IPS-NIHi7 (cell line): Measurements from ENCODE around the gene PPP1R9A.

Experiments used
- DNase-seq: peaks from one replicate; pipeline ENCODE4 v3.0.0; 2012; ENCODE audit warnings: mixed read lengths; ENCODE audit errors: extremely low spot score

Gene PPP1R9A

DNA sequence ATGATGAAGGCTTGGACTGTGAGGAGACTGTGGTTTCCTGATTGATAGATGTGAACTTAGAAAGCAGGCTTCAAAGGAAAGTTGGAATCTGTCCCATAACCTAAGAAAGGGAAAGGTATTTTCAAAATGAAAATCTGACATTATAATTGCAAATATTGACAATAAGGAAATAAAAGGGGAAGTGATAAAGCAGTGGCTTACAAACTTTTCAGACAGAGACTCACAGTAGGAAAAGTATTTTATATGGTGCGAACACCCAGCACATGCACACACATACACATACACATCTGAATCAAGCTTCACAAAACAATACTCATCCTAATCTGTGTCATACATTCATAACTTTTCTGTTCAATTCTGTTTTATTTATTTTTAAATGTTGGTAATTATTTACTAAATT, 412.2 kb downstream of the PPP1R9A start:
- no peak for DNase-seq

DNA sequence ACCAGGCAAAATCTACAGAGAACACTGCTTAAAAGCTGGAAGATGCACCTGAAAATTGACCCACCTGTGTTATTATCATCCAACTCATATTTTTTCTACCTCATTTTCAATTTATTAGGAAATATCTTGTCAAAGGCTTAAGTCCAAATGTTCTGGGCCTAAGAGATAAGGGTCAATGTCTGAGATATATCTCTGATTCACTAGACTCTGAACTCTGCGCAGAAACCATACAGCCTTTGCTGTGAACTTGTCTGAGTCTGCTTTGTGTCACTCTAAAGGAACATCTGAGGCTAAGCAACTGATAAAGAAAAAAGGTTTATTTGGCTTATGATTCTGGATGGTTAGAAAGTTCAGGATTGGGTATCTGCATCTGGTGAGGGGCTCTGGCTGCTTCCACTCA, 413.3 kb downstream of the PPP1R9A start:
- no peak for DNase-seq

- DNase-seq: no peak
These were observed 414.3 kb downstream of the PPP1R9A start for GRCh38 chr7:95321720-95322119.

- no peak for DNase-seq
These were observed 415.0 kb downstream of the PPP1R9A start for GRCh38 chr7:95322396-95322795.

GRCh38 chr7:95322854-95323253, 415.5 kb downstream of the PPP1R9A start:
- DNase-seq: no peak

DNA sequence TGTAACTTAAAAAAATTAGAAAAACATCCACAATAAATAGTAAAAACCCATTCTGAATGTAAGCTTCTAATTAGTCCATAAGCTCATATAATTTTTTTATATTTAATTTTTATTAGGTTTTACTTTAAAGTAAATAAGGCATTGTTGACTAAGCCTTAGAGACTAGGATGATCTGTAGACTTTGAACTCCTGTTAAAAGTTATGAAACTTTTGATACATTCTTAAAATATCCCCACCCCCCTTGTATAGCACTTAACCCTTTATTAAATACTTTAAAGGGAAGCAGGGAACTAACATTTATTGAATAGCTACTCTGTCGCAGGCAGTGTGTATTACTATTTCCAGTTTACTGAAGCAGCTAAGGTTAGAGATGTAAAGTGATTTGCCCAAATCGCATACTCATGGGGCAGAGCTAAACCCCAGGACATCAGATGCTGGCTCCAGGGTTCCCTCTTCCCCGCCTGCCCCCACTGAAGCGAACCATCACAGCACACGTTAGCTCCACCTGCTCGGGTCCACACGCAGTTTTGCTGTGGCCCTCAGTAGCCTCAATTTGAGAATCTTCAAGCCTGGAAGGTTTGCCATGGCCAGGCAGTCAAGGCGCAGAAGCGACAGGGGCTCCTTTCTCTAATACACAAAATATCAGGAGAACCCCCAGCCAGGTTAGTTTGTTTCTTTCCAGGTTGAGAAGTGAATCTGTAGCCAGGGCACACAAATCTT, 416.2 kb downstream of the PPP1R9A start:
- DNase-seq: no peak

DNA sequence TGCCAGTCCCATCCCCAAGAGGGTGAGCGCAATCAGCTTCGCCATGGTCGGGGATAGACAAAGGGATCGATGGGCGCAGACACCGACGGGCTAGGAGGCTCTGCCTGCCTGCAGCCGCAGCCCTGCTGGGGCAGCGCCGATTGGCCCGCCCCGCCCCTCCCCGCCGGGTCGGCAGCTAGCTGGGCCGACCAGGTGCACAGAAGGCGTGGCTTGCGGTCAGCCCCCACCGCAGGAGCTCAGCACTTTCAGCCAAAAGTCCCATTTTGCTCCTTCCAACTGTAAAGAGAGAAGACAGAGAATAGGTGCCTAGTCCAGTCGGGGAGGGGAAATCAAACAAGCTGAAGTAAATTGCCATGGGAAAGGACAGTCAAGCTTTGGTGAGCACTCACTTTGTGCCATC, 417.0 kb downstream of the PPP1R9A start, which contains the start of gene PON1:
TSS of gene PON1 (minus strand) at position 102 of the 400 bp plus-strand sequence. CDS start at position 45, 57 bp downstream.
- peak; percentile 88 for DNase-seq

DNA sequence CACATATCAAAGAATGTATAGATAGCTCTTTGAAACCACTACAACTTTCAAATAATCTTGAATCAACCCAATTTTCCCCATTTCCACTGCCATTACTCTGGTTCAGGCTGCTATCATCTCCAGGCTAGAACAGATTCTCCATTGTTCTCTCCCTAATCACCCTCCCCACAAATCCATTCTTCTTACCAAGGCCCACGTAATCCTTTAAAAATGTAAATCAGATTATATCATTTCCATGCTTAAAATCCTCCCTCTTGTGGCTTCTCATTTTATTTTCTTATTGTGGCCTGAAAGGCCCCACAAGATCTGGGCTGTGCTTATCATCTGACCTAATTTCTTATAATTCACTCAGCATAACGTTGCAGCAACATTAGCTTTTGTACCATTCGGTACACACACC, 420.0 kb downstream of the PPP1R9A start:
- no peak for DNase-seq

DNA sequence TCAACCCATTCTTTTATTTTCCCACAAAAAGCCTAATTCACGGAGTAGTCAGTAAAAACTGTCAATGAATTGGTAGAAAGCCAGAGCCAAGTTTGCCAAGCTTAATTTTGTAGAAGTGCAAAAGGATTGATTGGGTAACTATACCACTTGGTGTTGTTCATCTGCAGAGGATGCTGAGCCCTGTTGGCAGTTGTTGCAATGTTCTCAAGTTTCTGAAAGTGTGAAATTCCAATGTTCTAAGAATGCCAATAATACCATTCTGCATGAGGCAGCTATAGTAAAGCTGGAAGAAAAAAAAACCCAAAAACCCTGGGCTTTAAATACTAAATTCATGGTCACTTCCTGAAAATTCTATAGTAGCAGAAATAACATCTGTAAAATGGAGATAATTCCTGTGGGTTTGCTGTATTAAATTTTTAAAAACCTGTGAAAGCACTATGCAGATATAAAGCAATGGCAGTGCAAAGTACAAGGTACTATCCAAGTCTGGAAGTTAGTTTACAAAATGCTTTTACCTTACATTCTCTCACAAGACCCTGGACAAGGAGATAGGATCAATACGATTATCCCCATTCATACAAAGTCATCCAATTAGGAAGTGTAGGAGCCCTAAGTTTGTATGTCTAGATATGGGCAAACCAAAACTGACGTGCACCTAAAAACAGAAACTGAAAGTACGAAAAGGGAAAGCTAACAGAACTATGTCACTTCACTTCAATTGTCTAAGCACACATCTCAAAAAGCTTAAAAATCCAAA, 423.0 kb downstream of the PPP1R9A start:
- DNase-seq: no peak

DNA sequence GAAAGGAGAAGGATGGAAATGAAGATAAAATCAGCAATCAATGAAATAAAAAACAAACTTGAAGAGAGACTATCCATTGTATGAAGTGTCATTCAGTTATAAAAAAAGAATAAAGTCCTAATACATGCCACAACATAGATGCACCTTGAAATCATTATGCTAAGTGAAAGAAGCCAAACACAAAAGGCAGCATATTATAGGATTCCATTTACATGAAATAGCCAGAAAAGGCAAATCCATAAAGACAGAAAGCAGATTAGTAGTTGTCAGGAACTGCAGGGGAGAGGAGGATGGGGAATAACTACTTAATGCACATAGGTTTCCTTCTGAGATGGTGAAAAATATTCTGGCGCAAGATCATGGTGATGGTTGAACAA, 423.6 kb downstream of the PPP1R9A start:
- no peak for DNase-seq

DNA sequence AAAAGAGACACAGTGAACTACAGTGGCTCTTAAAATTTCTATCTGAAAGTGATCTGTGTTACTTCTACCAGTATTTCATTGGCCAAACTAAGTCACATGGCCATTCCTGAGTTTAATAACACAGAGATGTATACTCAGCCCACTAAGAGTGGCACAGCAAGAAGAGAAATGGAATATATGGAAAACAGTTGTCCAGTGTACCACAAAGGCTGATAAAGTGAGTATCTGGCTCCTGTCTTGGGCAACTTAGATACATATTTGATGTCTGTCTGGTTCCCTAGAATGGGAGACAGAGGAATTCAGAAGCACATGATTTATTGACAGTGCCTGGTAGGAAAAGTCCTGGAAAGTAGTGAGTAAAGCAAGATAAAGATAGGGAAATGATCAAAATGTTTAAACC, 427.1 kb downstream of the PPP1R9A start:
- DNase-seq: no peak

GRCh38 chr7:95335093-95335492, 427.7 kb downstream of the PPP1R9A start:
- DNase-seq: no peak

- DNase-seq: no peak
These were observed 431.4 kb downstream of the PPP1R9A start for GRCh38 chr7:95338832-95339231.

GRCh38 chr7:95340491-95340890, 433.1 kb downstream of the PPP1R9A start:
- DNase-seq: no peak

DNA sequence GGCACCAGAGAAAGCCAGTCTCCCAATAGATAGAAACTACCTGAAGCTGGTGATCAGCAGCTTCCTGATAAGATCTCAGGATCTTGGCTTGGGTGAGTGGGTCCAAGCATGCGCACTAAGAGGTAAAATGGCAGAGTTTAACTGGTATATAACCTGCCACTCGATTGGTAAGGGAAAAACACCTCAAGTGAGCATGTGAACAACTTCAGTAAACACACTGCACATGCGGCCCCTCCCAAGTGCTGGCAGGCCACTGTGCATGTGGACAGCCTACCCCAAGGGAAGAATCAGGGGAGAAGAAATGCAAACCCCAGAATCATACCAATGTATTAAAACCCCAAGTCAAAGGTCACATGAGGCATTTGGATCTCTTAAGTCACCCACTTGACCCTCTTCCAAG, 434.6 kb downstream of the PPP1R9A start:
- no peak for DNase-seq

DNA sequence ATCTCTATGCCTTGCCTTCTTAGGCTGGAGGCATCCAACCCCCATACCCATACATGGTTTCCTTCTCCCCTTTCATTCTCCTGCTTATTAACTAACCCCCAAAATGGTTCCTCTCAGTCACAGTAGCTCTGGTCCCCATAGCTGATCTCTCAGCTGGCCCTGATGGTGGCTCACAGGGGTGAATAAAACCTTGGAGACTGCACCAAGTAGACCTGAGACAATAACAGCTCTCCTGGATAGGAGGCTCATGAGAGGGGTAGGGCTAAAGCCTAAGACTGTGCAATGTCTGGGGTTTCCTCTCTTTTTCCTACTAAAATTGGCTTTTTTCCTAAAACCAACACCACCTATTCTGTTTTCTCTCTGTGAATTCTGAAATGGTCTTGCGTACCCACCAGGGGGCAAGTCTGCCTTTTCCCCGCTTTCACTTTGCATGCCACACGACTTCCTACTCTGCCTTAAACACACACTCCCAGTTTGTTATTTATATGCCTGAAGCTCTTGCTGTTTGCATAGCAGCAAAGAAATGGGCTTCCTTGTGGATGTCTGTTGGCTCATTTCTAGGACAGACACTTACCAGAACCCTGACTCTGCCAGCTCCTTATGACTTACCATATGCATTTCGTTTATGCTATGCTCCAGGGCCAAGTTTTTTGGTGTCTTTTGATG, 435.4 kb downstream of the PPP1R9A start:
- peak; percentile 51 for DNase-seq
